ENCODE results near the gene SCAMP3.

Gene SCAMP3

GRCh38 chr1:155261852-155262673, at the start of gene SCAMP3:
TSS of gene SCAMP3 (minus strand) at chr1:155262360. CDS start at chr1:155262151, 209 bp downstream.
- H3K9ac ChIP-seq (ENCODE audit: low read depth, low read length, poor library complexity, severe bottlenecking), result peak within 1 kb of the TSS; percentile 86
- peaks cover 16% of the 10 kb centered on the region for H3K4me1 ChIP-seq (ENCODE audit: insufficient read depth, low read length, poor library complexity, severe bottlenecking)
- H3K4me2 ChIP-seq (ENCODE audit: low read depth, low read length, poor library complexity, severe bottlenecking), result peak within 1 kb of the TSS; percentile 97
- H3F3A ChIP-seq (ENCODE audit: low read depth), result peaks cover 9% of the 10 kb centered on the region; the same call in 1 of the 2 replicates
- no peaks in the 10 kb centered on the region for H3K9me2 ChIP-seq (replicated peaks; ENCODE audit: low read depth, low read length)
- no peak for TF ChIP-seq EZH2phosphoT487 (IDR thresholded peaks at IDR 0.05; ENCODE audit: borderline replicate concordance)
- TF ChIP-seq CTCF (conservative IDR thresholded peaks at IDR 0.05; ENCODE audit: low read length), result no peak
- peaks cover 44% of the 10 kb centered on the region; the same call in 1 of the 2 replicates for H3K36me3 ChIP-seq (ENCODE audit: insufficient read depth, low read length)
- peaks cover 20% of the 10 kb centered on the region for H3K79me2 ChIP-seq (ENCODE audit: insufficient read depth, low read length)
- peak within 1 kb of the TSS; percentile 81 for H3K4me3 ChIP-seq (ENCODE audit: low read length, poor library complexity, severe bottlenecking)
- H4K20me1 ChIP-seq (ENCODE audit: insufficient read depth, low read length, poor library complexity, severe bottlenecking), result peaks cover 9% of the 10 kb centered on the region
- H2AFZ ChIP-seq (ENCODE audit: low read length), result peak within 1 kb of the TSS; percentile 76
- H3K9me3 ChIP-seq (ENCODE audit: insufficient read depth, low read depth, low read length), result no peaks in the 10 kb centered on the region
- H3K27me3 ChIP-seq (ENCODE audit: insufficient read depth, low read length, poor library complexity, severe bottlenecking), result no peaks in the 10 kb centered on the region

GRCh38 chr1:155309423-155310021, 47.4 kb upstream of the SCAMP3 start:
- H3K79me2 ChIP-seq (ENCODE audit: insufficient read depth, low read length), result peaks cover 56% of the 10 kb centered on the region
- H3K9me2 ChIP-seq (replicated peaks; ENCODE audit: low read depth, low read length), result no peaks in the 10 kb centered on the region
- H3K4me3 ChIP-seq (ENCODE audit: low read length, poor library complexity, severe bottlenecking), result peak overlapping the region; percentile 96
- H3K36me3 ChIP-seq (ENCODE audit: insufficient read depth, low read length), result peaks cover 10% of the 10 kb centered on the region; the same call in 1 of the 2 replicates
- peaks cover 5% of the 10 kb centered on the region for H3K27me3 ChIP-seq (ENCODE audit: insufficient read depth, low read length, poor library complexity, severe bottlenecking)
- peak; percentile 18; the same call in 1 of the 2 replicates for TF ChIP-seq CTCF (conservative IDR thresholded peaks at IDR 0.05; ENCODE audit: low read length)
- no peak for TF ChIP-seq EZH2phosphoT487 (IDR thresholded peaks at IDR 0.05; ENCODE audit: borderline replicate concordance)
- peaks cover 31% of the 10 kb centered on the region for H4K20me1 ChIP-seq (ENCODE audit: insufficient read depth, low read length, poor library complexity, severe bottlenecking)
- H2AFZ ChIP-seq (ENCODE audit: low read length), result no peak overlapping the region
- no peaks in the 10 kb centered on the region for H3K9me3 ChIP-seq (ENCODE audit: insufficient read depth, low read depth, low read length)
- peaks cover 54% of the 10 kb centered on the region for H3K4me1 ChIP-seq (ENCODE audit: insufficient read depth, low read length, poor library complexity, severe bottlenecking)
- H3K4me2 ChIP-seq (ENCODE audit: low read depth, low read length, poor library complexity, severe bottlenecking), result peak overlapping the region; percentile 79
- H3F3A ChIP-seq (ENCODE audit: low read depth), result peaks cover 9% of the 10 kb centered on the region
- peak overlapping the region; percentile 100 for H3K9ac ChIP-seq (ENCODE audit: low read depth, low read length, poor library complexity, severe bottlenecking)

GRCh38 chr1:155308493-155309422, 46.6 kb upstream of the SCAMP3 start, which contains the start of gene FDPS:
TSS of gene FDPS (plus strand) at chr1:155308866. CDS start at chr1:155309790, 924 bp downstream.
- H2AFZ ChIP-seq (ENCODE audit: low read length), result peak within 1 kb of the TSS; percentile 26; the same call in 1 of the 2 replicates
- peaks cover 5% of the 10 kb centered on the region for H3K27me3 ChIP-seq (ENCODE audit: insufficient read depth, low read length, poor library complexity, severe bottlenecking)
- H3K4me2 ChIP-seq (ENCODE audit: low read depth, low read length, poor library complexity, severe bottlenecking), result peak within 1 kb of the TSS; percentile 80
- TF ChIP-seq CTCF (conservative IDR thresholded peaks at IDR 0.05; ENCODE audit: low read length) (no peak), EZH2phosphoT487 (IDR thresholded peaks at IDR 0.05; ENCODE audit: borderline replicate concordance) (no peak)
- H3K79me2 ChIP-seq (ENCODE audit: insufficient read depth, low read length), result peaks cover 51% of the 10 kb centered on the region
- no peaks in the 10 kb centered on the region for H3K9me2 ChIP-seq (replicated peaks; ENCODE audit: low read depth, low read length)
- H3K36me3 ChIP-seq (ENCODE audit: insufficient read depth, low read length), result peaks cover 10% of the 10 kb centered on the region; the same call in 1 of the 2 replicates
- H3F3A ChIP-seq (ENCODE audit: low read depth), result peaks cover 9% of the 10 kb centered on the region
- H3K9ac ChIP-seq (ENCODE audit: low read depth, low read length, poor library complexity, severe bottlenecking), result peak within 1 kb of the TSS; percentile 100
- H4K20me1 ChIP-seq (ENCODE audit: insufficient read depth, low read length, poor library complexity, severe bottlenecking), result peaks cover 26% of the 10 kb centered on the region
- H3K9me3 ChIP-seq (ENCODE audit: insufficient read depth, low read depth, low read length), result no peaks in the 10 kb centered on the region
- H3K4me1 ChIP-seq (ENCODE audit: insufficient read depth, low read length, poor library complexity, severe bottlenecking), result peaks cover 54% of the 10 kb centered on the region
- H3K4me3 ChIP-seq (ENCODE audit: low read length, poor library complexity, severe bottlenecking), result peak within 1 kb of the TSS; percentile 96

All from Loucy (cell line).